ENCODE results near the gene ZSWIM4.
"Not testable (repeated sequence)": the region's sequence is repeated elsewhere in the genome, so short reads cannot be mapped to it uniquely, and the experiment has no call there.

Gene ZSWIM4

GRCh38 chr19:13778398-13778797 is 16.8 kb upstream of the ZSWIM4 start:
- DNase-seq (ENCODE audit: low spot score) = no peak

GRCh38 chr19:13778847-13779246 is 16.4 kb upstream of the ZSWIM4 start:
- DNase-seq (ENCODE audit: low spot score) = no peak

GRCh38 chr19:13779794-13780193 is 15.4 kb upstream of the ZSWIM4 start:
- not testable (repeated sequence) for DNase-seq (ENCODE audit: low spot score)

- peak; percentile 85 for DNase-seq (ENCODE audit: low spot score)
Observed at GRCh38 chr19:13781547-13781946, 13.7 kb upstream of the ZSWIM4 start.

GRCh38 chr19:13782537-13782936 is 12.7 kb upstream of the ZSWIM4 start:
- no peak for DNase-seq (ENCODE audit: low spot score)

GRCh38 chr19:13783565-13784500 is 11.4 kb upstream of the ZSWIM4 start:
- DNase-seq (ENCODE audit: low spot score) = no peak

- DNase-seq (ENCODE audit: low spot score) = no peak
Observed at GRCh38 chr19:13784731-13785452, 10.4 kb upstream of the ZSWIM4 start.

GRCh38 chr19:13788991-13789390 is 6.3 kb upstream of the ZSWIM4 start:
- DNase-seq (ENCODE audit: low spot score) = no peak

GRCh38 chr19:13790354-13790753 is 4.9 kb upstream of the ZSWIM4 start:
- DNase-seq (ENCODE audit: low spot score) = no peak

- DNase-seq (ENCODE audit: low spot score) = not testable (repeated sequence)
Observed at GRCh38 chr19:13793317-13793716, 1.9 kb upstream of the ZSWIM4 start.

GRCh38 chr19:13794398-13794756 is 866 bp upstream of the ZSWIM4 start:
- no peak for DNase-seq (ENCODE audit: low spot score)

- no peak for DNase-seq (ENCODE audit: low spot score)
Observed at GRCh38 chr19:13795595-13796300, 505 bp downstream of the ZSWIM4 start.

- DNase-seq (ENCODE audit: low spot score) = no peak
Observed at GRCh38 chr19:13796301-13797057, 1.2 kb downstream of the ZSWIM4 start.

- DNase-seq (ENCODE audit: low spot score) = no peak
Observed at GRCh38 chr19:13797058-13797440, 1.8 kb downstream of the ZSWIM4 start.

- DNase-seq (ENCODE audit: low spot score) = no peak
Observed at GRCh38 chr19:13797870-13798269, 2.6 kb downstream of the ZSWIM4 start.

- no peak for DNase-seq (ENCODE audit: low spot score)
Observed at GRCh38 chr19:13799669-13800068, 4.4 kb downstream of the ZSWIM4 start.

- DNase-seq (ENCODE audit: low spot score) = no peak
Observed at GRCh38 chr19:13803038-13803437, 7.8 kb downstream of the ZSWIM4 start.

- no peak for DNase-seq (ENCODE audit: low spot score)
Observed at GRCh38 chr19:13804830-13805683, 9.8 kb downstream of the ZSWIM4 start.

GRCh38 chr19:13806728-13807127 is 11.5 kb downstream of the ZSWIM4 start:
- no peak for DNase-seq (ENCODE audit: low spot score)

- DNase-seq (ENCODE audit: low spot score) = no peak
Observed at GRCh38 chr19:13807421-13808021, 12.3 kb downstream of the ZSWIM4 start.
